ENCODE data around the gene ITPK1.

GRCh38 chr14:93040982-93041381, 74.7 kb downstream of the ITPK1 start:
- TF ChIP-seq, protein P1, sequence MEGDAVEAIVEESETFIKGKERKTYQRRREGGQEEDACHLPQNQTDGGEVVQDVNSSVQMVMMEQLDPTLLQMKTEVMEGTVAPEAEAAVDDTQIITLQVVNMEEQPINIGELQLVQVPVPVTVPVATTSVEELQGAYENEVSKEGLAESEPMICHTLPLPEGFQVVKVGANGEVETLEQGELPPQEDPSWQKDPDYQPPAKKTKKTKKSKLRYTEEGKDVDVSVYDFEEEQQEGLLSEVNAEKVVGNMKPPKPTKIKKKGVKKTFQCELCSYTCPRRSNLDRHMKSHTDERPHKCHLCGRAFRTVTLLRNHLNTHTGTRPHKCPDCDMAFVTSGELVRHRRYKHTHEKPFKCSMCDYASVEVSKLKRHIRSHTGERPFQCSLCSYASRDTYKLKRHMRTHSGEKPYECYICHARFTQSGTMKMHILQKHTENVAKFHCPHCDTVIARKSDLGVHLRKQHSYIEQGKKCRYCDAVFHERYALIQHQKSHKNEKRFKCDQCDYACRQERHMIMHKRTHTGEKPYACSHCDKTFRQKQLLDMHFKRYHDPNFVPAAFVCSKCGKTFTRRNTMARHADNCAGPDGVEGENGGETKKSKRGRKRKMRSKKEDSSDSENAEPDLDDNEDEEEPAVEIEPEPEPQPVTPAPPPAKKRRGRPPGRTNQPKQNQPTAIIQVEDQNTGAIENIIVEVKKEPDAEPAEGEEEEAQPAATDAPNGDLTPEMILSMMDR (IDR thresholded peaks at IDR 0.05) = no peak
- TF ChIP-seq EP300 (IDR thresholded peaks at IDR 0.05; ENCODE audit: low read depth) (no peak), POLR2A (IDR thresholded peaks at IDR 0.05) (no peak), POLR2AphosphoS5 (IDR thresholded peaks at IDR 0.05) (no peak)

All from transverse colon (tissue), 4 donors.